IPS DF 6.9 (cell line): ENCODE measurements around the gene HSPA2.
A peak's percentile ranks its signal among the peaks of the same experiment; 100 is the strongest.
"Not testable (repeated sequence)": the region's sequence is repeated elsewhere in the genome, so short reads cannot be mapped to it uniquely, and the experiment has no call there.

Experiments
- DNase-seq: peaks from one replicate; pipeline ENCODE4 v3.0.0-alpha.2; 2013; ENCODE audit warnings: low read depth, low spot score
- H3K27ac ChIP-seq: one replicate; pipeline ENCODE4 v1.5.1; 2013; ENCODE audit warnings: low read length, control low read depth
- H3K27me3 ChIP-seq: 2 replicates; pipeline ENCODE4 v1.6.1; 2013; ENCODE audit warnings: mild to moderate bottlenecking, low read length; ENCODE audit not compliant: control insufficient read depth, insufficient read depth
- H3K36me3 ChIP-seq: 2 replicates; pipeline ENCODE4 v1.6.1; 2013; ENCODE audit warnings: low read length; ENCODE audit not compliant: control insufficient read depth, insufficient read depth
- H3K4me1 ChIP-seq: 2 replicates; pipeline ENCODE4 v1.6.1; 2013; ENCODE audit warnings: low read length; ENCODE audit not compliant: control insufficient read depth, insufficient read depth
- H3K4me3 ChIP-seq: 2 replicates; pipeline ENCODE4 v1.5.1; 2013; ENCODE audit warnings: mild to moderate bottlenecking, low read length
- H3K9me3 ChIP-seq: 2 replicates; pipeline ENCODE4 v1.6.1; 2013; ENCODE audit warnings: low read length, inconsistent platforms; ENCODE audit not compliant: control insufficient read depth, insufficient read depth
- WGBS: extraction: QIAGEN DNeasy Blood & Tissue Kit; methylation state at CpG from one replicate; pipeline ENCODE4 v1.1.7; 2013; ENCODE audit warnings: mixed read lengths, missing lambda C conversion rate; ENCODE audit not compliant: insufficient read length, insufficient coverage; 5-methylcytosine and 5-hydroxymethylcytosine counted together

The HSPA2 gene

DNA sequence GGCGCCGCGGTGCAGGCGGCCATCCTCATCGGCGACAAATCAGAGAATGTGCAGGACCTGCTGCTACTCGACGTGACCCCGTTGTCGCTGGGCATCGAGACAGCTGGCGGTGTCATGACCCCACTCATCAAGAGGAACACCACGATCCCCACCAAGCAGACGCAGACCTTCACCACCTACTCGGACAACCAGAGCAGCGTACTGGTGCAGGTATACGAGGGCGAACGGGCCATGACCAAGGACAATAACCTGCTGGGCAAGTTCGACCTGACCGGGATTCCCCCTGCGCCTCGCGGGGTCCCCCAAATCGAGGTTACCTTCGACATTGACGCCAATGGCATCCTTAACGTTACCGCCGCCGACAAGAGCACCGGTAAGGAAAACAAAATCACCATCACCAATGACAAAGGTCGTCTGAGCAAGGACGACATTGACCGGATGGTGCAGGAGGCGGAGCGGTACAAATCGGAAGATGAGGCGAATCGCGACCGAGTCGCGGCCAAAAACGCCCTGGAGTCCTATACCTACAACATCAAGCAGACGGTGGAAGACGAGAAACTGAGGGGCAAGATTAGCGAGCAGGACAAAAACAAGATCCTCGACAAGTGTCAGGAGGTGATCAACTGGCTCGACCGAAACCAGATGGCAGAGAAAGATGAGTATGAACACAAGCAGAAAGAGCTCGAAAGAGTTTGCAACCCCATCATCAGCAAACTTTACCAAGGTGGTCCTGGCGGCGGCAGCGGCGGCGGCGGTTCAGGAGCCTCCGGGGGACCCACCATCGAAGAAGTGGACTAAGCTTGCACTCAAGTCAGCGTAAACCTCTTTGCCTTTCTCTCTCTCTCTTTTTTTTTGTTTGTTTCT is 1.7 kb downstream of the HSPA2 start:
- no peaks in the 10 kb centered on the region; the same call in 1 of the 2 replicates for H3K9me3 ChIP-seq
- H3K27ac ChIP-seq = no peak overlapping the region
- peaks cover 5% of the 10 kb centered on the region; the same call in 1 of the 2 replicates for H3K36me3 ChIP-seq
- peaks cover 2% of the 10 kb centered on the region; the same call in 1 of the 2 replicates for H3K4me1 ChIP-seq
- no peak overlapping the region; the same call in 1 of the 2 replicates for H3K4me3 ChIP-seq
- H3K27me3 ChIP-seq = no peaks in the 10 kb centered on the region
- DNase-seq = no peak
- WGBS = no CpG with 5 or more reads among the region's 61 CpGs

DNA sequence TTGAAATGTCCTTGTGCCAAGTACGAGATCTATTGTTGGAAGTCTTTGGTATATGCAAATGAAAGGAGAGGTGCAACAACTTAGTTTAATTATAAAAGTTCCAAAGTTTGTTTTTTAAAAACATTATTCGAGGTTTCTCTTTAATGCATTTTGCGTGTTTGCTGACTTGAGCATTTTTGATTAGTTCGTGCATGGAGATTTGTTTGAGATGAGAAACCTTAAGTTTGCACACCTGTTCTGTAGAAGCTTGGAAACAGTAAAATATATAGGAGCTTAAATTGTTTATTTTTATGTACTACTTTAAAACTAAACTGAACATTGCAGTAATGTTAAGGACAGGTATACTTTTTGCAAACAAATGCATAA is 2.3 kb downstream of the HSPA2 start:
- H3K27ac ChIP-seq = no peak overlapping the region
- WGBS = no CpG with 5 or more reads among the region's 4 CpGs
- H3K36me3 ChIP-seq = peaks cover 5% of the 10 kb centered on the region; the same call in 1 of the 2 replicates
- DNase-seq = no peak
- H3K4me1 ChIP-seq = peaks cover 2% of the 10 kb centered on the region; the same call in 1 of the 2 replicates
- H3K27me3 ChIP-seq = no peaks in the 10 kb centered on the region
- H3K9me3 ChIP-seq = no peaks in the 10 kb centered on the region; the same call in 1 of the 2 replicates
- H3K4me3 ChIP-seq = no peak overlapping the region

DNA sequence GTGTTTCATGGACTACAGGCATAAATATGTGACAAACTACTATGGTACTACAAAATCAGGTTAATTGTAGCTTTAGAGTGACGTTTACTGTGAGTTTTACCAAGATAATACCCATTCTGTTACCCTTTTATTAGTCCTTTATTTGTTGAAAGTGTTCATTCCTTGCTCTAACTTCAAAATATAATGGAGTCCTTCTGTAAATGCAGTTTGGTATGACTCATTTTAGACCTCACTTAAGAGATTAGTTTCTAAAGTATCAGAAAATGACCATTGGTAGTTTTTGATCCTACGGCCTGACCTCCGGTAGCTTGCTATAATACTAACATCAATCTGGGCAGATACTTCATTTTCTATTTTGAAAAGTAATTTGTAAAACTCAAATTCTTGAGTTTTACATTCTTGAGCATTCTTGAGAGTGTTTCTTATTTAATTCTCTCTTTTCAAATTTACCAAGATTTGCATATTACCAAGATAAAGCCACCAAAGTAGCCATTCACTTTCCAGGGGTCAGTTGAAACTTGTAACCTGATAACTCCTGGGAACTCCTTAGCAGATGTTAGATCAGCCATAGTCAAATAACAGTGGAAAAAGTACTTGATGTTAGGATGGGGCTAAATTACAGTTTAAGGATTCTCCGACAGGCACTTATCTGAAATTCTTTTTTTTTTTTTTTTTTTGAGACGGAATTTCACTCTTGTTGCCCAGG is 4.2 kb downstream of the HSPA2 start:
- Histone ChIP-seq H3K4me1 (peaks cover 3% of the 10 kb centered on the region; the same call in 1 of the 2 replicates), H3K36me3 (peaks cover 5% of the 10 kb centered on the region; the same call in 1 of the 2 replicates), H3K4me3 (no peak overlapping the region), H3K27ac (no peak overlapping the region), H3K9me3 (no peaks in the 10 kb centered on the region; the same call in 1 of the 2 replicates), H3K27me3 (no peaks in the 10 kb centered on the region)
- no CpG with 5 or more reads among the region's 5 CpGs for WGBS
- DNase-seq = no peak

DNA sequence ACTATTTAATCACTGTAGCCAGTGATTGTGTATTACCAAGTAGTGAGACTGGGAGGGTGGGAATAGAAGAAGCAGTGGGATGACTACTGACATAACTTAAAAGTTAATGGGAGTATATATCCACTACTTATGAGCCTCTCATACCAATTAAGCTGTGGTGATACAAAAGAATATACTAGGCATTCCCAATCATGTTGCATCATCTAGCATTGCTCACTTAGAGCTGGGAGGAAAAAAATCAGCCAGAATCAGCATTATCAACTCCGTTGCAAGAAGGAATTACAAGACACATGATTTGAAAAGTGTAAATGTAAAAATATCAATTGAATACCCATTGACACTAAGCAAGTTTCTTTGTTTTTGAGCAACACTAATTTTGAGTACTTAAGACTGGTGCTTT is 8.5 kb downstream of the HSPA2 start:
- Histone ChIP-seq H3K27me3 (no peaks in the 10 kb centered on the region), H3K9me3 (no peaks in the 10 kb centered on the region), H3K4me1 (0 out of 2 replicates have a peak, but pooled peaks cover 2% of the 10 kb centered on the region), H3K27ac (no peak overlapping the region), H3K4me3 (no peak overlapping the region), H3K36me3 (no peaks in the 10 kb centered on the region)
- no CpG with 5 or more reads among the region's 1 CpG for WGBS
- no peak for DNase-seq

DNA sequence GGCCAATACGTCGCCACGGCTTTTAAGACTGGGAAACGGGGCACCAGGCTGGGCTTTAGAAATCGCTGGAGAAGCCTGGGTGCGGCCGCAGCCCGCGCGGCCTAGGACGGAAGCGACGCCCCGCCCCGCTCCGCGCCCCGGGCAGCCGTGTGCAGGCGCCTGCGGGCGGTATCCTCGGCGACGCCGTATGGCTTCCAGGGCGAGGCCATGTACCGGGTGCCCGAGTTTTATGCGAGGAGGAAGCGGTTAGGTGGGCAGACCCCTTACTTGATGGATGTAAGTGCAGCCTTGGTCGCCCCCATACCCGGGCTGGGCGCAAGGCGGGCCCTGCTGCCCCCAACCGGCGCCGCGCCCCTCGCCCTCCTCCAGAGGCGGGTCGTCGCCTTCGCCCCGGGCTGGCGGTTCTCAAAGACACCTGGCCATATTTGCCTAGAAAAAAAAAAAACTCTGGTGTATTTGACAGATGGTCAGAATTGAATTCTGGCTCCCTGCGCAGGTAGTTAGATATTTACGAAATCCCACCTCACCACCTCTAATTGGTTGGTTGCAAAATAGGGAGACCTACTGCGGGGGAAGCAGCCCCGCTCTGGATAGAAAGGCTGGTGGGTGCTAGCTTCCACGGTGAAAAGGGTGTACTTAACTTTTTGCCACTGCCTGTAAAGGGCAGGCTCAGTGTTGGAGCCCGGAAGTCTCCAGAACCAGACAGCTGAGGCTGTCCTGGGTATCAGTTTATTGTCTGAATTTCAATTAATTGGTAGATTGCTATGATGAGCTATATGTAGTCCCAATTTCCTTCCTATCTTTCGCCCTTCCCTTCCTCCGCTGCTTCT is 9.5 kb downstream of the HSPA2 start, which contains the start of gene PPP1R36:
PPP1R36 (plus strand) TSS at position 171 of the 830 bp plus-strand sequence; CDS start at position 208, 37 bp downstream.
- Histone ChIP-seq H3K4me3 (peak within 1 kb of the TSS; percentile 48; the same call in 1 of the 2 replicates), H3K9me3 (no peaks in the 10 kb centered on the region), H3K4me1 (0 out of 2 replicates have a peak, but pooled peaks cover 2% of the 10 kb centered on the region), H3K27me3 (no peaks in the 10 kb centered on the region), H3K36me3 (no peaks in the 10 kb centered on the region), H3K27ac (no peak within 1 kb of the TSS)
- no peak for DNase-seq
- whole genome bisulfite sequencing = no CpG with 5 or more reads among the region's 54 CpGs

DNA sequence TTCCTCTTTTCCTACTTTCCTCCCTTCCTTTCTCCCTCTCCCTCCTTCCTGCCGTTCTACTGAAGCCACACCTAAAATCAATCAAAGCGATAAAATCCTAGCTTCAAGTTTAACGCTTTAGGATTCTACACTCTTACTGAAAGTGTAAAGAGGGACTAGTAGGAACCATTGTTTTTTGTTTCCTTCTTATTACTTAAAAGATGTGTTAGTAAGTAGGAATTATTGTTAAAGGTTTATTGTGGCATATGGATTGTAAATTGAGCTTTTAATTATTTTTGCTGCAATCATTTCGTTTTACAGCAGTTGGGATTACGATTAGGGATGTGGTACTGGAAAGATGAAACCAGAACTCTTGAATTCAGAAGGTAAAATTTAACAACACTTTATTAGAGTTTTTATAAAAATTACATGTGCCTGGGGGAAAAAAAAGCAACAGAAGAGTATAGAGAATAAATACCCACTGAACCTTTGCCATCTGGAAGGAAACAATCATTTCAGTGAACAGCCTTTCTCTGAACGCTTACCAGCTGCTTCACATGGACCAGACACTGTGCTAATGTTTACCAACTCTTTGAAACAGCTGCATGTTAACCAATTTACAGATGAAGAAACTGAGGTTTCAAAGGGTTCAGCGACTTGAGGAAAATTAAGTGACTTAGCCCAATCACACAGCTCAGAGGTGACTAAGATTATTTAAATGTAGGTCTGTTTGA is 10.2 kb downstream of the HSPA2 start:
- 0 out of 2 replicates have a peak, but pooled peaks cover 2% of the 10 kb centered on the region for H3K4me1 ChIP-seq
- WGBS = 100% methylated on average over 1 of the region's 7 CpGs
- no peak overlapping the region for H3K4me3 ChIP-seq
- H3K27ac ChIP-seq = no peak overlapping the region
- H3K27me3 ChIP-seq = no peaks in the 10 kb centered on the region
- no peaks in the 10 kb centered on the region for H3K9me3 ChIP-seq
- DNase-seq = no peak
- no peaks in the 10 kb centered on the region for H3K36me3 ChIP-seq

DNA sequence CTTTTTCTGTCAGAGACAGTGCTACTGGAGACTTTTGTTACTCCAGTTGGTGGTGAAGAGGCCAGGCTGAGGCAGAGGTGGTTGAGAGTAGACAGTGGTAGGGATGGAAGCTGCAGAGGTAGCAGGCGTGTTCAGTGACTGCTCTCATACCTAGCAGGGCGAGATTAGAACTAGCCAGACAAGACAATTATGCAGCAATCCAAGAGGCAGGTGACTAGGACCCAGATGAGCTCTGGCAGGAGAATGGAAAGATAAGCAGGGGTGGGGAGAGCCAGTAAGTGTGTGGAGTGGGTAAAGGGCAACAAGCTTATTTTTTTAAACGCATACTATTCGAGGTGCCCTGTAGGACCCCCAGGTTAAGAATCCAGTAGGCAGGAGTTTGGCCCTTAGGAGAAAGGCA is 14.0 kb downstream of the HSPA2 start:
- no peaks in the 10 kb centered on the region for H3K27me3 ChIP-seq
- H3K27ac ChIP-seq = no peak overlapping the region
- H3K4me3 ChIP-seq = no peak overlapping the region
- no peaks in the 10 kb centered on the region for H3K36me3 ChIP-seq
- WGBS = no CpG with 5 or more reads among the region's 4 CpGs
- H3K9me3 ChIP-seq = no peaks in the 10 kb centered on the region
- no peaks in the 10 kb centered on the region for H3K4me1 ChIP-seq
- no peak for DNase-seq

DNA sequence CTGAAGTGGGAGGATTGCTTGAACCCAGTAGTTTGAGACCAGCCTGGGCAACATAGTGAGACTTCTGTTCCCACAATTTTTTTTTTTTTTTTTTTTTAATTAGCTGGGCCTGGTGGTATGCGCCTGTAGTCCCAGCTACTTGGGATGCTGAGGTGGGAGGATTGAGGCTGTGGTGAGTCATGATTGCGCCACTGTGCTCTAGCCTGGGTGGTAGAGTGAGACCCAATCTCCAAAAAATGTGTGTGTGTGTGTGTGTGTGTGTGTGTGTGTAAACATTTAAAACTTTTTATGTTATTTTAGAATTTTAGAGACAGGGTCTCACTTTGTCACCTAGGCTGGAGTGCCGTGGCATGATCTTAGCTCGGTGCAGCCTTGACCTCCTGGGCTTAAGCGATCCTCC is 16.0 kb downstream of the HSPA2 start:
- no peak for DNase-seq
- H3K27ac ChIP-seq = no peak overlapping the region
- no peaks in the 10 kb centered on the region for H3K9me3 ChIP-seq
- no peaks in the 10 kb centered on the region for H3K36me3 ChIP-seq
- WGBS = no CpG with 5 or more reads among the region's 5 CpGs
- H3K4me1 ChIP-seq = 0 out of 2 replicates have a peak, but pooled peaks cover 2% of the 10 kb centered on the region
- H3K4me3 ChIP-seq = no peak overlapping the region
- H3K27me3 ChIP-seq = no peaks in the 10 kb centered on the region

DNA sequence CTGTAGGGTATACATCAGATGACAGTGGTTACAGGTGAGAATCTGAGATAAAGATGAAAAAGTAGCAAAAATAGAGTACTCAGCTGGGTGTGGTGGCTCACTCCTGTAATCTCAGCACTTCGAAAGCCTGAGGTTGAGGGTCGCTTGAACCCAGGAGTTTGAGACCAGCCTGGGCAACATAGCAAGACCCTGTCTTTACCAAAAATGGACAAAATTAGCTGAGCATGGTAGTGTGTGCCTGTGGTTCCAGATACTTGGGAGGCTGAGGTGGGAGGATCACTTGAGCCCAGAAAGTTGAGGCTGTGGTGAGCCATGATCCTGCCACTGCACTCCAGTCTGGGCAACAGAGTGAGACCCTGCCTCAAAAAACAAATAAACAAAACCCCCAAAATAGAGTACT is 17.7 kb downstream of the HSPA2 start:
- H3K27ac ChIP-seq, H3K4me1 ChIP-seq, DNase-seq, H3K36me3 ChIP-seq, H3K27me3 ChIP-seq, H3K9me3 ChIP-seq, H3K4me3 ChIP-seq: not testable (repeated sequence)
- no CpG with 5 or more reads among the region's 2 CpGs for WGBS
